ENCODE data around the gene FNBP1L.

DNA sequence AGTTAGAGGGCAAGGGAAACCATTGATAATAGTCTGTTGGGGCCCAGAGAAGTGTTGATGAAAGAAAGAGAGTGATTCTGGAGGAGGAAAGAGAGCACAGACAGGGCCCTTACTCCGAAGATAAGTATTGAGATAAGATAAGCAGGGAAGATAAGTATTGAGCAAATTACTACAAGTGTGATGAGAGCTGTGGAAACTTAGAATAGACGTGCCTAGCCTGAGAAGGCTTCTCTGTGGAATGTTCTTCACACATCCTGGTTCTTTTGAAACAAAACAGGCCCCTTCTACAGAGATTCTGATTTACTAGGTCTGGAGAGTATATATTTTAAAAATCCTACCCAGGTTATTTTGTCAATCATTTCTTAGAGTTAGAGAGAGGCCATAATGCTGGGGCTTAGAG lies 26.4 kb downstream of the FNBP1L start:
- TF ChIP-seq, protein P1, sequence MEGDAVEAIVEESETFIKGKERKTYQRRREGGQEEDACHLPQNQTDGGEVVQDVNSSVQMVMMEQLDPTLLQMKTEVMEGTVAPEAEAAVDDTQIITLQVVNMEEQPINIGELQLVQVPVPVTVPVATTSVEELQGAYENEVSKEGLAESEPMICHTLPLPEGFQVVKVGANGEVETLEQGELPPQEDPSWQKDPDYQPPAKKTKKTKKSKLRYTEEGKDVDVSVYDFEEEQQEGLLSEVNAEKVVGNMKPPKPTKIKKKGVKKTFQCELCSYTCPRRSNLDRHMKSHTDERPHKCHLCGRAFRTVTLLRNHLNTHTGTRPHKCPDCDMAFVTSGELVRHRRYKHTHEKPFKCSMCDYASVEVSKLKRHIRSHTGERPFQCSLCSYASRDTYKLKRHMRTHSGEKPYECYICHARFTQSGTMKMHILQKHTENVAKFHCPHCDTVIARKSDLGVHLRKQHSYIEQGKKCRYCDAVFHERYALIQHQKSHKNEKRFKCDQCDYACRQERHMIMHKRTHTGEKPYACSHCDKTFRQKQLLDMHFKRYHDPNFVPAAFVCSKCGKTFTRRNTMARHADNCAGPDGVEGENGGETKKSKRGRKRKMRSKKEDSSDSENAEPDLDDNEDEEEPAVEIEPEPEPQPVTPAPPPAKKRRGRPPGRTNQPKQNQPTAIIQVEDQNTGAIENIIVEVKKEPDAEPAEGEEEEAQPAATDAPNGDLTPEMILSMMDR (IDR thresholded peaks at IDR 0.05; ENCODE audit: low read length), result no peak
- TF ChIP-seq EZH2 (optimal IDR thresholded peaks at IDR 0.05; ENCODE audit: low read depth, low read length) (no peak), EZH2phosphoT487 (IDR thresholded peaks at IDR 0.05; ENCODE audit: low read length) (no peak)

Data from MM.1S (cell line).